ENCODE measurements around the gene HS2ST1.
"Not testable (repeated sequence)": the region's sequence is repeated elsewhere in the genome, so short reads cannot be mapped to it uniquely, and the experiment has no call there.

HS2ST1 gene

DNA sequence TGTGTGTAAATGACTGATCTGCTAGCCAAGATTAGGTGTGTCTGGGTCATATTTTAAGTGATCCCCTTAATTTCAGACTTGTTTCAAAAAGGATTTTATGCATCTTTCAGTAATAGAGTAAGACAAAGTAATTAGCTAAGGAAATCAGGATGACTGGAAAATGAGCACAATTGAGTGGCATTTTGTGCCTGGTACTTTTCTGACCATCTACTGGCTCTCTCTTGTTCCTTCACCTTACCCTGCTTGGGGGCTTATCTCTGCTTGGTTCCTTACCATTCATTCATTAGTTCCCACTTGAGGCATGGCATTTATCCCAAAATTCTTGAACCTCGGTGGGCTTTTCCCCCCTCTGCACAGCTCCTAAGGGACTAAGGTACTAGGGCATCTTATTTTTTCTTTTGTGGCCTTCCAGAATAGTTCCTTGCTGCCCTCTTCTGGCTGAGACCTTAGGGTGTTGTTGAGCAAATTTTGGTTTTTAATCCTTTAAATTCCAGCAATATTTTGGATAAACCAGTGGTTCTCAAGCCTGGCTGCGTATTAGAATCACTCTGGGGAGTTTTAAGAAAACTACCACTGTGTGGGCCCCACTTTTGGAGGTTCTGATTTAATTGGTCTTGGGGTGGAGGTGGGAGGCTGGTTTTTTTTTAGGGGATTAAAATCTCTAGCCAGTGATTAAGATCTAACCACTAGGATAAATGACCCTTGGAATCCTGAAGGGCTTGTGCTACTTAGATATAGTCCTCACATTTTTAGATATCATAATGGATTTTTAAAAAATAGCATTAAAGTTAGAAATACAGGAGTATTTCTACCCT lies 50.8 kb downstream of the HS2ST1 start:
- no peak for DNase-seq (ENCODE audit: extremely low read depth in 1 of 2, low read depth in 1 of 2)

DNA sequence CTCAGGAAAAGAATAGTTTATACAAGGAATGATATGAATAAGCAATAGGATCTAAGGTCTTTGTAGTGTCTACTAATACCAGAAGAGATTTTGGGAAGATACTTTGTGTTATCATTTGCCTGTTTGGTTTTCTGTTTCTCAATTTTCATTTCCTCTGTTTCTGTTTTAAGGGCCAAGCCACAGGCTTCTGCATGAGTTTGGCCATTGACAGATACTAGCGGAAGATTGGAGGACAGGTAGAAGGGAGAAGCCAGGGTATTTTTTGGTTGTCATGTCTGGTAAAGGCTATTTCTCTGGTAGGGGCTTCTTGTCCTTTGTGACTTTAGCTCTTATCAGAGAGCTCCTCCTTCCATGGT lies 51.4 kb downstream of the HS2ST1 start:
- DNase-seq (ENCODE audit: extremely low read depth in 1 of 2, low read depth in 1 of 2): no peak

DNA sequence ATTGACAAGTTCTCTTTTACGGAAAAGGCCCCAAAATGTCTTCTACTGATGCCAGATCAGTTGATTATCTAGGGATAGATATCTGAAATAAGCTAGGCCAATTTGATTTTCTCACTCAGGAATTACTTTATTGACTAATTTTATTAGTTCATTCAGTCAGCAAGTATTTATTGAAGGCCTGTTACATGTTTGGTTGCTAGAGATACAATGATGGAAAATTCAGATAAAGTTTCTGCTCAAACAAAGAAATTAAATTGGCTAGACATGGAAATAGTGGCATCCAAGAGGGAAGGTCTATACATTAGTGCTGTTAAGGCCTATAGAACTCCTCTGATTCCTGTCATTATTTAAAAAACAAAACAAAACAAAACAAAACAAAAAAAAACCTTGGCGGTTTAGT lies 56.5 kb downstream of the HS2ST1 start:
- DNase-seq (ENCODE audit: extremely low read depth in 1 of 2, low read depth in 1 of 2): no peak

DNA sequence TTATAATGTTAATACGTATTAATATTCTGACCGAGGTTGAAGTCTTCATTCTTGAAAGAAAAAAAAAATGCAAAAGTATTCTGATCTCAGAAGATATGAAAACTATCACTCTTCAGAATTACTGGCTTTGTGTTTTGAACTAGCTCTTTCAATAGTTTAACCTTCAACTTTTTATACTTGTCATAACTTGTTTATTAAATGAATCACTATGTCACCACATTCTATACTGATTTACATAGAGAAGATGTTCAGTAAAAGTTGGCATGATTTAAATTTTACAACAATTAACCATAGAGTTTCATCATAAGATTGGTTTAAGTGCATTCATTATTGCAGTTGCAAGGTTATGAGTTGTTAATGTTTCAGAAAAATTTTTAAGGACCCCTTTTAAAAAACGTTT lies 57.3 kb downstream of the HS2ST1 start:
- no peak for DNase-seq (ENCODE audit: extremely low read depth in 1 of 2, low read depth in 1 of 2)

DNA sequence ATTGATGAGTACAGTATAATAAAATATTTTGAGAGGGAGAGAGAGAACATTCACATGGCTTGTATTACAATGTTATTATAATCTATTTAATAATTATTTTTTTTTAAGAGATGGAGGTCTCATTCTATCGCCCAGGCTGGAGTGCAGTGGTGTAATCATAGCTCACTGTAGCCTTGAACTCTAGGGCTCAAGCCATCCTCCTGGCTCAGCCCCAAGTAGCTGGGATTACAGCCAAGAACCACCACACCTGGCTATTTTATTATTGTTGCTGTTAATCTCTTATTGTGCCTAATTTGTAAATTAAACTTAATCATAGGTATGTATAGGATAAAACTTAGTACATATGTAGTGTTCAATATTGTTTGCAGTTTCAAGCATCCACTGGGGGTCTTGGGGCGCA lies 57.8 kb downstream of the HS2ST1 start:
- DNase-seq (ENCODE audit: extremely low read depth in 1 of 2, low read depth in 1 of 2): no peak

DNA sequence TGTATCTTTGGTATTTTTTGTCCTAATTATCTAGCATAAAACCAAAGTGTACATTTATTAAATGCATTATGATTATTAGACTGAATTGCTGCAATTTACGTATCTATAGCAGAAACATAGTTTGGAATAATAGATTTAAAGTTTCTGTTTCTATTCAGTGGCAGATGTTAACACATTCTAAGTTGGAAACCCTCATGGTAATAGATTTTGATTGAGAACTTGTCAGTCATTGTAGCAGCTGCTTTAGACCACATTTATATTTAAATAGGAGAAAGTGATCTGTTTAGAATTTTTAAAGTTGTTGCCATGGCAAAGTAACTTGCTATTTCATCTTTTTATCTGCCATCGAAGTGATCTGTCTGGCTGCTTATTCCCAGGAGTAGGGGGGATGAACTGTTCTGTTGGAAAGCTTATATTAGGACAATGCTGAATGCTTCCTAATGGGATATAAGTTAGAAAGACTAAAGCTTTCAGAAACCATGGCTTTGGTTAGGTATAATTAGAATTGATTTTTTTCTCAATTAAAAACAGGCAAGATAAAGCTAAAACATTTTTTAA lies 61.6 kb downstream of the HS2ST1 start:
- DNase-seq (ENCODE audit: extremely low read depth in 1 of 2, low read depth in 1 of 2): no peak

DNA sequence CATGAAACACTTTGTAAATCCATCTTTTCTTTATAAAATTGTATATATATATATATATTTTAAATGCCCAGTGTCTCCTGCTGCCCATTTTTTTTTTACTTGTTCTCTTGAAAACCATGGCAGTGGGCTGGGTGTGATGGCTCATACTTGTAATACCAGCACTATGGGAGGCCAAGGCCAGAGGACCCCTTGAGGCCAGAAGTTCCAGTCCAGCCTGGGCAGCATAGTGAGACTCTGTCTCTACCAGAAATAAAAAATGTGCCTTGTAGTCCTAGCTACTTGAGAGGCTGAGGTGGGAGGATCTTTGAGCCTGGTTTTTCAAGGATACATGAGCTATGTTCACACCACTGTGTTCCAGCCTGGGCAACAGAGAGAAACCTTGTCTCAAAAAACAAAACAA lies 62.2 kb downstream of the HS2ST1 start:
- DNase-seq (ENCODE audit: extremely low read depth in 1 of 2, low read depth in 1 of 2): no peak

DNA sequence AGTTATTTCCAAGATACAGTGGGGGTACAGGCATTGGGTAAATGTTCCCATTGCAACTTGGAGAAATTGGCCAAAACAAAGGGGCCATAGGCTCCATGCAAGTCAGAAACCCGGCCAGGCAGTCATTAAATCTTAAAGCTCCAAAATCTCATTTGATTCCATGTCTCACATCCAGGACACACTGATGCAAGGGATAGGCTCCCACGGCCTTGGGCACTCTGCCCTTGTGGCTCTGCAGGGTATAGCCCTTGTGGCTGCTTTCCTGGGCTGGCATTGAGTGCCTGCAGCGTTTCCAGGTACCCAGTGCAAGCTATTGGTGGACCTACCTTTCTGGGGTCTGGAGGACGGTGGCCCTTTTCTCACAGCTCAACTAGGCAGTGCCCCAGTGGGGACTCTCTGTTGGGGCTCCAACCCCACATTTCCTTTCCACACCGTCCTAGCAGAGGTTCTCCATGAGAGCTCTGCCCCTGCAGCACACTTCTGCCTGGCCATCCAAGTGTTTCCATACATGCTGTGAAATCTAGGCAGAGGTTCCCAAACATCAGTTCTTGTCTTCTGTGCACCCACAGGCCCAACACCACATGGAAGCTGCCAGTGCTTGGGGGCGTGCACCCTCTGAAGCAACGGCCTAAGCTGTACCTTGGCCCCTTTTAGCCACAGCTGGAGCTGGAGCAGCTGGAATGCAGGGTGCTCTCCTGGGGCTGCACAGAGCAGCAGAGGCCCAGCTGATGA lies 67.2 kb downstream of the HS2ST1 start:
- no peak for DNase-seq (ENCODE audit: extremely low read depth in 1 of 2, low read depth in 1 of 2)

DNA sequence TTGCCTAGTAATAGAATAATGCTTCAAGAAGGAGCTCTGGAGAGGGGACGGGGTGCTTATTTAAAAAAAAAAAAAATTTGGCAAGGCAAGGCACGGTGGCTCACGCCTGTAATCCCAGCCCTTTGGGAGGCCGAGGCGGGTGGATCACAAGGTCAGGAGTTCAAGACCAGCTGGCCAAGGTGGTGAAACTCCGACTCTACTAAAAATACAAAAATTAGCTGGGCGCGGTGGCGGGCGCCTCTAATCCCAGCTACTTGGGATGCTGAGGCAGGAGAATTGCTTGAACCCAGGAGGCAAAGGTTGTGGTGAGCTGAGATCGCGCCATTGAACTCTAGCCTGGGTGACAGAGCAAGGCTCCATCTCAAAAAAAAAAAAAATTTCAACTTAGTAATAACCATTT lies 69.2 kb downstream of the HS2ST1 start:
- not testable (repeated sequence) for DNase-seq (ENCODE audit: extremely low read depth in 1 of 2, low read depth in 1 of 2)

DNA sequence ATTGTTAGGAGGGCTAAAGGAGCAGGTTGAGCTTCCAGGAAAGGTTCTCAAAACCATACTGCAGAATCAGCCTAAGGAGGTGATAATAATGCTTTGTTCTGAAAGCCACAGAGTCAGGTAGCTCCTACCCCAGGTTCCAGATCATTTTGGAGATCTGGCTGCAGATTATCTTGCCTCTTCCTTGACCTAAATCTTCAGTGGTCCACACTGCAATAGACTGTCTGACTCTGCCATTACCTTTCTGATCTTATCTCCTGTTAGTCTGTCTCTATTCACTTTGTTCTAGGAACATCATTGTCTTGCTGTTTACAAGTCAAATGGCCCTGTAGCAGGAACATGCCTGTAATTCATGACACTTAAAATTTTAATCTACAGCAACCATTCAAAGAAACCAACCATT lies 73.0 kb downstream of the HS2ST1 start:
- DNase-seq (ENCODE audit: extremely low read depth in 1 of 2, low read depth in 1 of 2): no peak

DNA sequence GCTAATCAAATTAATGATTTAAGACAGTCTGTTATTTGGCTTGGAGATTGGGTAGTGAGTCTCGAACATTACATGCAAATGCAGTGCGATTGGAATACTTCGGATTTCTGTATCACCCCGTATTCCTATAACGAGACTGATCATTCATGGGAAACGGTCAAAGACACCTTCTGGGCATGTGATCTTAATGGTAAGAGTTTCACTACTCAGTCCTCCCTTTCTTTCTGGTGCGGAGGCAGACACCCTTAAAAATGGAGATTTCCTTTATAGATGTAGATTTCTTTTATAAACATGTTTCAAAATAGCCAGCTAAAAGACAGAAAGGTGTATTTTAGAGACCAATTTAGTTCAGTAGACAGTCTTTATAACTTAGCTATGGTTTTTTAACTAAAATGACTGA lies 74.4 kb downstream of the HS2ST1 start:
- DNase-seq (ENCODE audit: extremely low read depth in 1 of 2, low read depth in 1 of 2): no peak

DNA sequence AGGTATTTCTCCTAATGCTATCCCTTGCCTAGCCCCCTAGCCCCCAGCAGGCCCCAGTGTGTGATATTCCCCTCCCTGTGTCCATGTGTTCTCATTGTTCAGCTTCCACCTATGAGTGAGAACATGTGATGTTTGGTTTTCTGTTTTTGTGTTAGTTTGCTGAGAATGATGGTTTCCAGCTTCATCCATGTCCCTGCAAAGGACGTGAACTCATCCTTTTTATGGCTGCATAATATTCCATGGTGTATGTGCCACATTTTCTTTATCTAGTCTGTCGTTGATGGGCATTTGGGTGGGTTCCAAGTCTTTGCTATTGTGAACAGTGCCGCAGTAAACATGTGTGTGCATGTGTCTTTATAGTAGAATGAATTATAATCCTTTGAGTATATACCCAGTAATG lies 75.3 kb downstream of the HS2ST1 start:
- DNase-seq (ENCODE audit: extremely low read depth in 1 of 2, low read depth in 1 of 2): not testable (repeated sequence)

DNA sequence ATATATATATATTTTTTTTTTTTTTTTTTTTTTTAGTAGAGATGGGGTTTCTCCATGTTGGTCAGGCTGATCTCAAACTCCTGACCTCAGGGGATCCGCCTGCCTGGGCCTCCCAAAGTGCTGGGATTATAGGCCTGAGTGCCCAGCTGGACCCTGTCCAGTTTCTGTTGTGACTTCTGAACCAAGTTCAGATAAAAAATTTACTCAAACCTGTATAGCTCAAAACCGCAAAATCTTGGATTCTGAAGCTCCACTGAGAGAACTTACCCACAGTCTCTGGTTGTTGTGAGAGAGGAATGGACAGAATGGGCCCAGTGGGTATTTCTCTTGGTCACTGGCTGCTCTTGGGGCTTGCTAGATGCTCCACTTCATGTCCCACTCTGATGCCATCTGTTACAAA lies 76.4 kb downstream of the HS2ST1 start:
- no peak for DNase-seq (ENCODE audit: extremely low read depth in 1 of 2, low read depth in 1 of 2)

DNA sequence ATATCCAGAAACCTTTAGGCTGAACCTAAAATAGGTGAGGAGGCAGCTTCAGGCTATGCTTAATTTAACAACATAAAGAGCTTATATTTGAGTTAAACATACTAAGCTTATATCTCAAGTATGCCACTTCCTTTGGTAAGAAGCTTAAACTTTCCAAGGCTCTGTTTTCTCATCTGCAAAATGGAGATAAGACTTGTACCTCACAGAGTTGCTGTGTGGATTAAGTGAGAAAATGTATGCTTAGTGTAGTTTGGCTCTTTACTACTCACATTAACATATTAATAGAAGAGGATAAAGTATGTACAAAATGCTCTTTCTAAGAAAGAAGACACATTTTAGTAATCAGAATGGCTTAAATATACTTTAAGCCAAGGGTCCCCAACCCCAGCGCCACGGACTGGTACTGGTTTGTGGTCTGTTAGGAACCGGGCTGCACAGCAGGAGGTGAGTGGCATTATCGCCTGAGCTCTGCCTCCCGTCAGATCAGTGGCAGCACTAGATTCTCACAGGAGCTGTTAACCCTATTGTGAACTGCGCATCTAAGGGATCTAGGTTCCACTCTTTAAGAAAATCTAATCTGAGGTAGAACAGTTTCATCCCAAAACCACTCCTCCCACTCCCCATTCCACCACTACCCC lies 77.2 kb downstream of the HS2ST1 start:
- no peak for DNase-seq (ENCODE audit: extremely low read depth in 1 of 2, low read depth in 1 of 2)

DNA sequence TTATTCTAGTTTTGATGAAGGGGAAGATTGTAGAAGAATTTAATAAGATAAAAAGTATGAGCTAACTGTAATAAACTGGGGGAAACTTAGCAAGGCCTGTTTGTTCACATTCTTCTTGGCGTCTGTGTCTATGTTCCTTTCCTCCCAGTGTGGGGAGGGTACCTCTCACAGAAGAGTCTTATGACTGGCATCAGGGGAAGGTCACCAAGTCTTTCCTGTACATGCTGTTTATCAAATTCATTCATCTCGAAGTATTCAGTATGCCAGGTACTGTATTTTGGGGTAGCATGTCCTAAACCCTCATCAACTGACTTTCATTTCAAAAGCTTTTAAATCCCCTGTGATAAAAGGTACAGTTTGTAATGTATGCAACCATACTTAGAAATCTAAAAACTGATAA lies 78.4 kb downstream of the HS2ST1 start:
- DNase-seq (ENCODE audit: extremely low read depth in 1 of 2, low read depth in 1 of 2): no peak

DNA sequence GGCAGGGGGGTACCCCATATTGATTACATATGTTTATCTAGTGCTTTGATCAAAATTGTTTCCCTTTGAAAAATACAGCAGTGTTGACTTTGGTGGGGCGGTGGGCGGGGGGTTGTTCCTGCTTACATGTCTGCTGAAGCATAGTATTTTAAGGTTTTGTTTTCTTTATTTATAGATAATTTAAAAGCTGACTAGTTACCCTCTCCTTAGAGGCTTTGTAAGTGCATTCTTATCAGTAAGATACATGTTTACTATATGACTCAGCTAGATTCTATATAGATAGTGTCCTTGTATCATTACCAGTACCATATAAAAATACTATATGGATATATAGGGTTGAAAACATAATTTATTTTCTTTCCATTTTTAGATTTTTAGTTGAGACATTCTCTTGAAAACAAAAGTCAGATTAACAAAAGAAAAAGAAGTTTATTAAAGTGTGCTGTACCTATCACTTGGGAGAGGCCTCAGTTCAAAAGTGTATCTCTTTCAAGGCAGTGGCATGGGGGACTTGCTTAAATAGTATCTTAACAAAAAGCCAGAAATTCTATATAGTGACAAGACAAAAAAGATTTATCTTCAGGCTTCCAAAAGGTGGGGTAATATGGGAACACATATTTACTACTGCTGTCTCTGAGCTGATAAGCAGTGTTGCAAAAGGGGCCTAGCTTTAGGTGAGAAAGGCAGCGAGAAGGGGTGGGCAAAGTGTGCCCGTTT lies 79.0 kb downstream of the HS2ST1 start:
- DNase-seq (ENCODE audit: extremely low read depth in 1 of 2, low read depth in 1 of 2): no peak

DNA sequence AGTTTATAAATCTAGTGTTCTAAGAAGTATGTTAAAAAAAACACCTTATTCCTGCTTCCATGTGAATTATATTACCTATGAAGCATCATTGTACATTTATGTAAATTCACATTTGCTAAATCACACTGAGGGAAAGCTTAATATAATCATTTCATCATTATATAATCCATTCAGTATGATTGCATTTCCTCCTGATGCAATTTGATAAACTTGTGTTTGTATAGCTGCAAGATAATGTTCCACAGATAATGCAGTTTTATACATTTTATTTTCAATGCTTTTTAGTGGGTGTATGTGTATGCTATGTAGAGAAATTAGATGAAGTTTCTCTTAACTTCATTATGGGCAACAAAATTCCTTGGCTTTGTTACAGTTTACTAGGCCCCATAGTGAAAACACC lies 79.6 kb downstream of the HS2ST1 start:
- no peak for DNase-seq (ENCODE audit: extremely low read depth in 1 of 2, low read depth in 1 of 2)

DNA sequence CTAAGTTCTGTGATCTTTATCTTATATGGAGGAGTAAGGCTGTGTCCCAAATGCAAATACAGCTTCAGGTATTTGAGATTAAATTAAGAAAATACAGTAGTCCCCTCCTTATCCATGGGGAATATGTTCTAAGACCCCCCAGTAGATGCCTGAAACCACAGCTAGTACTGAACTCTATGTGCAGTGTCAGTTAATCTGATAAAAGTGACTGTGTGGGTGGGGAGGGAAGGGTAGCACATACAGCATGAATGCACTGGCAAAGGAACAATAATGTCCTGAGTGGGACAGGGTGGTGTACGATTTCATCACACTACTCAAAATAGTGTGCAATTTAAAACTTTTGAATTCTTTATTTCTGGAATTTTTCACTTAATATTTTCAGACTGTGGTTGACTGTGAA lies 83.1 kb downstream of the HS2ST1 start:
- DNase-seq (ENCODE audit: extremely low read depth in 1 of 2, low read depth in 1 of 2): no peak

DNA sequence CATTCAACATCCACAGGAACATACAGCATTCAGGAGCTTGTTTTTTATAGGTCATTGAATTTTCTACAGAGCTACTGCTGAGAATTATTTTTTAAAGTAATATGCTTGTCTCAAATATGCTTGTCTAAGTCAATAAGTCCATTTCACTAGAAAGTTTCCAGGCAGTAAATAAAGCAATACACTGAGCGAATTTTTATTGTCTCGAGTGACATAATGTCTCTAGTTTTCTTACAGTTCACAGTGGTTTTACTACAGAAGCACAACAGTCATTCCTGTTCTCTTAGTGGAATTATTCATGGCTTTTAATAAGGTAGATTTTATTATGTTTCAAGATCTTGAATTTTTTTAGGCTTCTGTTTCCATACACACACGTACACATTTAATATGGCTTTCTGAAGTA lies 83.8 kb downstream of the HS2ST1 start:
- DNase-seq (ENCODE audit: extremely low read depth in 1 of 2, low read depth in 1 of 2): no peak

DNA sequence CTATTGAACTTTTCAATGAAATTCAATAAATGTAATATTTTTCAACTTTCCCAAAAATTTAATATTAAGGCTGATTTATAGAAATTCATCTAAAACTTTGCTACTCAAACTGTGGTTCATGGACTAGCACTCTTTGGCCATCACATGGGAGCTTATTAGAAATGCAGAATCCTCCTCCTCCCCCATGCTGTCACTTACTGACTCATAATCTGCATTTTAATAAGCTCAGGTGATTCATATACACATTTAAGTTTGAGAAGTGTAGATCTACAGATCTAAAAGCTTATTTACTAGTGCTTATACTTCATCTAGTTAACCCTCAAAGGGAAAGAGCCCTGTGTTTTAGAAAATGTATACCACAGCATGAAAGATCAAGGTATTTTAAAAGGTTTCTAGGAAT lies 84.3 kb downstream of the HS2ST1 start:
- DNase-seq (ENCODE audit: extremely low read depth in 1 of 2, low read depth in 1 of 2): no peak

DNA sequence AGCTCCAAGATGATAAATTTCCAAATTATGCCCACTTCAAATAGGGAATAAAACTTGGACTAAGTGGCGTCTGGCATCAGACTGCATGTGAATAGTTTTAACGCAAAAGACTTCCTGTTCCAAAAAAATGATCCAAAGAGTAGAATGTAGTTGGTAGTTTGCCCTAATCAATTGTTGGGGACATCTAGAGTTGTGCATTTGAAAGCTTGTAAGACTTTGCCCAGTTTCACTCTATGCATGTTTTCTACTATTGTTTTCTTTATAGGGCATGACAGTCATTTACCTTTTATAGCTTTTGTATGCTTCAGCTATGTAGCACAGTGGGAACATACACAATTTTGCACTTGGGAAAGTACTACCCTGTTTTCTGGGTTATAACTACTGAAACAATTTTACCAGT lies 86.0 kb downstream of the HS2ST1 start:
- DNase-seq (ENCODE audit: extremely low read depth in 1 of 2, low read depth in 1 of 2): no peak
